Measurements from ENCODE around the gene DGKQ.
"Not testable (repeated sequence)": the region's sequence is repeated elsewhere in the genome, so short reads cannot be mapped to it uniquely, and the experiment has no call there.

Gene DGKQ

GRCh38 chr4:982814-983213, 9.4 kb upstream of the DGKQ start:
- Histone ChIP-seq H3K36me3 (ENCODE audit: control insufficient read depth, insufficient read depth, low read length) (no peaks in the 10 kb centered on the region), H3K56ac (ENCODE audit: low read length) (no peak overlapping the region), H3K27me3 (ENCODE audit: insufficient read depth, low read length, poor library complexity) (no peaks in the 10 kb centered on the region), H2BK120ac (ENCODE audit: low read depth, low read length) (no peak overlapping the region), H3K18ac (ENCODE audit: low read length) (no peak overlapping the region), H3K4ac (ENCODE audit: low read depth, low read length) (no peak overlapping the region), H3K9ac (ENCODE audit: low read length) (no peak overlapping the region), H4K5ac (ENCODE audit: low read length) (no peak overlapping the region), H3K27ac (ENCODE audit: low read depth, low read length) (no peak overlapping the region), H2AK5ac (ENCODE audit: low read length) (no peak overlapping the region), H4K8ac (ENCODE audit: low read depth, low read length) (no peak overlapping the region), H3K4me2 (ENCODE audit: low read length) (no peak overlapping the region), H2BK15ac (replicated peaks; ENCODE audit: low read depth) (no peak overlapping the region), H3K23ac (ENCODE audit: low read length) (no peak overlapping the region), H3K79me2 (ENCODE audit: control insufficient read depth, insufficient read depth, low read length) (no peaks in the 10 kb centered on the region), H3K4me1 (ENCODE audit: control insufficient read depth, low read depth, low read length) (peaks cover 7% of the 10 kb centered on the region), H2BK5ac (ENCODE audit: low read length) (no peak overlapping the region), H3K4me3 (ENCODE audit: low read length) (no peak overlapping the region), H3K79me1 (ENCODE audit: low read length) (no peaks in the 10 kb centered on the region)
- WGBS (ENCODE audit: extremely low coverage, insufficient coverage, low lambda C conversion rate), result no CpG with 5 or more reads among the region's 15 CpGs
- DNase-seq, result no peak

- no peak overlapping the region for H4K8ac ChIP-seq (ENCODE audit: low read depth, low read length)
- H2BK15ac ChIP-seq (replicated peaks; ENCODE audit: low read depth), result no peak overlapping the region
- H3K18ac ChIP-seq (ENCODE audit: low read length), result no peak overlapping the region
- no peak overlapping the region for H2BK120ac ChIP-seq (ENCODE audit: low read depth, low read length)
- WGBS (ENCODE audit: extremely low coverage, insufficient coverage, low lambda C conversion rate), result no CpG with 5 or more reads among the region's 17 CpGs
- H2BK5ac ChIP-seq (ENCODE audit: low read length), result no peak overlapping the region
- no peak overlapping the region for H3K9ac ChIP-seq (ENCODE audit: low read length)
- H3K4me2 ChIP-seq (ENCODE audit: low read length), result no peak overlapping the region
- H3K4me1 ChIP-seq (ENCODE audit: control insufficient read depth, low read depth, low read length), result peaks cover 7% of the 10 kb centered on the region
- no peak overlapping the region for H3K56ac ChIP-seq (ENCODE audit: low read length)
- H2AK5ac ChIP-seq (ENCODE audit: low read length), result no peak overlapping the region
- no peak overlapping the region for H4K5ac ChIP-seq (ENCODE audit: low read length)
- no peaks in the 10 kb centered on the region for H3K36me3 ChIP-seq (ENCODE audit: control insufficient read depth, insufficient read depth, low read length)
- no peaks in the 10 kb centered on the region for H3K79me1 ChIP-seq (ENCODE audit: low read length)
- H3K4ac ChIP-seq (ENCODE audit: low read depth, low read length), result no peak overlapping the region
- no peaks in the 10 kb centered on the region for H3K27me3 ChIP-seq (ENCODE audit: insufficient read depth, low read length, poor library complexity)
- H3K23ac ChIP-seq (ENCODE audit: low read length), result no peak overlapping the region
- no peak for DNase-seq
- H3K79me2 ChIP-seq (ENCODE audit: control insufficient read depth, insufficient read depth, low read length), result no peaks in the 10 kb centered on the region
- H3K27ac ChIP-seq (ENCODE audit: low read depth, low read length), result no peak overlapping the region
- H3K4me3 ChIP-seq (ENCODE audit: low read length), result no peak overlapping the region
Observed at GRCh38 chr4:982291-982690, 8.9 kb upstream of the DGKQ start.

GRCh38 chr4:978957-979701, 5.8 kb upstream of the DGKQ start:
- H3K27me3 ChIP-seq (ENCODE audit: insufficient read depth, low read length, poor library complexity), result no peaks in the 10 kb centered on the region
- H4K5ac ChIP-seq (ENCODE audit: low read length), result no peak overlapping the region
- H3K79me1 ChIP-seq (ENCODE audit: low read length), result no peaks in the 10 kb centered on the region
- no peak overlapping the region for H4K8ac ChIP-seq (ENCODE audit: low read depth, low read length)
- H2BK120ac ChIP-seq (ENCODE audit: low read depth, low read length), result no peak overlapping the region
- H3K27ac ChIP-seq (ENCODE audit: low read depth, low read length), result peak overlapping the region; percentile 51
- peak overlapping the region; percentile 41 for H2BK5ac ChIP-seq (ENCODE audit: low read length)
- H3K4me2 ChIP-seq (ENCODE audit: low read length), result no peak overlapping the region
- H3K18ac ChIP-seq (ENCODE audit: low read length), result no peak overlapping the region
- no peak overlapping the region for H2BK15ac ChIP-seq (replicated peaks; ENCODE audit: low read depth)
- no peak overlapping the region for H2AK5ac ChIP-seq (ENCODE audit: low read length)
- H3K4ac ChIP-seq (ENCODE audit: low read depth, low read length), result peak overlapping the region; percentile 20
- DNase-seq, result peak; percentile 72
- no peaks in the 10 kb centered on the region for H3K36me3 ChIP-seq (ENCODE audit: control insufficient read depth, insufficient read depth, low read length)
- no peak overlapping the region for H3K23ac ChIP-seq (ENCODE audit: low read length)
- peak overlapping the region; percentile 69 for H3K56ac ChIP-seq (ENCODE audit: low read length)
- no peak overlapping the region for H3K4me3 ChIP-seq (ENCODE audit: low read length)
- peak overlapping the region; percentile 16 for H3K9ac ChIP-seq (ENCODE audit: low read length)
- no CpG with 5 or more reads among the region's 20 CpGs for WGBS (ENCODE audit: extremely low coverage, insufficient coverage, low lambda C conversion rate)
- no peaks in the 10 kb centered on the region for H3K79me2 ChIP-seq (ENCODE audit: control insufficient read depth, insufficient read depth, low read length)
- peaks cover 7% of the 10 kb centered on the region for H3K4me1 ChIP-seq (ENCODE audit: control insufficient read depth, low read depth, low read length)

- not testable (repeated sequence) for H3K56ac ChIP-seq (ENCODE audit: low read length); H2AK5ac ChIP-seq (ENCODE audit: low read length); H3K4me2 ChIP-seq (ENCODE audit: low read length); H2BK120ac ChIP-seq (ENCODE audit: low read depth, low read length); H3K27me3 ChIP-seq (ENCODE audit: insufficient read depth, low read length, poor library complexity); H3K79me1 ChIP-seq (ENCODE audit: low read length); H3K18ac ChIP-seq (ENCODE audit: low read length); H3K9ac ChIP-seq (ENCODE audit: low read length); H4K5ac ChIP-seq (ENCODE audit: low read length); H4K8ac ChIP-seq (ENCODE audit: low read depth, low read length); H3K4ac ChIP-seq (ENCODE audit: low read depth, low read length); DNase-seq; H2BK15ac ChIP-seq (replicated peaks; ENCODE audit: low read depth); H3K79me2 ChIP-seq (ENCODE audit: control insufficient read depth, insufficient read depth, low read length); H3K23ac ChIP-seq (ENCODE audit: low read length); H3K4me1 ChIP-seq (ENCODE audit: control insufficient read depth, low read depth, low read length); H2BK5ac ChIP-seq (ENCODE audit: low read length); H3K36me3 ChIP-seq (ENCODE audit: control insufficient read depth, insufficient read depth, low read length); H3K4me3 ChIP-seq (ENCODE audit: low read length); H3K27ac ChIP-seq (ENCODE audit: low read depth, low read length)
- no CpG with 5 or more reads among the region's 25 CpGs for WGBS (ENCODE audit: extremely low coverage, insufficient coverage, low lambda C conversion rate)
Observed at GRCh38 chr4:976016-976415, 2.6 kb upstream of the DGKQ start.

GRCh38 chr4:974668-975067, 1.3 kb upstream of the DGKQ start:
- no CpG with 5 or more reads among the region's 9 CpGs for WGBS (ENCODE audit: extremely low coverage, insufficient coverage, low lambda C conversion rate)
- DNase-seq, result no peak
- Histone ChIP-seq H3K56ac (ENCODE audit: low read length) (no peak overlapping the region), H3K23ac (ENCODE audit: low read length) (no peak overlapping the region), H3K18ac (ENCODE audit: low read length) (no peak overlapping the region), H3K4me2 (ENCODE audit: low read length) (no peak overlapping the region), H2BK120ac (ENCODE audit: low read depth, low read length) (no peak overlapping the region), H2BK15ac (replicated peaks; ENCODE audit: low read depth) (no peak overlapping the region), H3K4me1 (ENCODE audit: control insufficient read depth, low read depth, low read length) (peaks cover 17% of the 10 kb centered on the region), H3K36me3 (ENCODE audit: control insufficient read depth, insufficient read depth, low read length) (no peaks in the 10 kb centered on the region), H3K9ac (ENCODE audit: low read length) (no peak overlapping the region), H2AK5ac (ENCODE audit: low read length) (no peak overlapping the region), H3K4ac (ENCODE audit: low read depth, low read length) (no peak overlapping the region), H3K79me2 (ENCODE audit: control insufficient read depth, insufficient read depth, low read length) (no peaks in the 10 kb centered on the region), H3K27ac (ENCODE audit: low read depth, low read length) (no peak overlapping the region), H3K79me1 (ENCODE audit: low read length) (no peaks in the 10 kb centered on the region), H4K5ac (ENCODE audit: low read length) (no peak overlapping the region), H3K4me3 (ENCODE audit: low read length) (no peak overlapping the region), H3K27me3 (ENCODE audit: insufficient read depth, low read length, poor library complexity) (no peaks in the 10 kb centered on the region), H2BK5ac (ENCODE audit: low read length) (no peak overlapping the region), H4K8ac (ENCODE audit: low read depth, low read length) (no peak overlapping the region)

All from mesendoderm (in vitro differentiated cells).